ENCODE data around the gene NPM1. TPM values are rescaled to one million over a fixed set of nuclear protein-coding genes. Genes with fewer than 3 reads are reported as not detected.

The NPM1 gene
- total RNA-seq, 2 experiments from 2014 or later: 1,119 to 1,157 TPM

DNA sequence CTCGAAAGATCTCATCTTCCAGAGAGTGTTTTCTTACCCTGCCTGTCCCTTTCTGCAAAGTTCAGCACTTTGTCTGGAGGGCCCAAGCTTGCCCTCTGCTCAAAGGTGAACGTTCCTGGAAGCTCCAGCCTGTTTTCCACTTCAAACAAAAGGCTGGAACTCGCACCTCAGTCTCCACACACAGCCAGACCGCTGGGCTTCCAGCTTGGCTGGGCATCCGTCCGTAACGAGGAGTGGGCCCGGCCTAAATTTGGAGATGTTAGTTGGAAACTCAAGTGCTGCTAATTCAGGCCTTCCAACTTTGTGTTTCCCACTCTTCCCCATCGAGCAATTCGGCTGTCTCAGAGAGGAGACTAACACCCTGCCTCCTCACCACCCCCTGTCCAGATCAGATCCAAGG, 66.9 kb downstream of the NPM1 start:
- ChIA-PET POLR2A (no interaction called here), CTCF (no interaction called here)
- H3K27ac Mint-ChIP-seq: no peak overlapping the region
- no peaks in the 10 kb centered on the region for H3K9me3 Mint-ChIP-seq
- no peak for DNase-seq
- no peaks in the 10 kb centered on the region for H3K36me3 Mint-ChIP-seq (ENCODE audit: low read depth)
- H3K4me1 Mint-ChIP-seq: peaks cover 2% of the 10 kb centered on the region
- no peak overlapping the region for H3K4me3 Mint-ChIP-seq
- peaks cover 34% of the 10 kb centered on the region for H3K27me3 Mint-ChIP-seq

GRCh38 chr5:171455522-171455921, 67.9 kb downstream of the NPM1 start:
- Mint-ChIP-seq H3K4me3 (no peak overlapping the region), H3K27ac (no peak overlapping the region), H3K36me3 (ENCODE audit: low read depth) (no peaks in the 10 kb centered on the region), H3K4me1 (peaks cover 2% of the 10 kb centered on the region), H3K9me3 (no peaks in the 10 kb centered on the region), H3K27me3 (peaks cover 26% of the 10 kb centered on the region)
- CTCF ChIA-PET: no interaction called here
- DNase-seq: no peak
- POLR2A ChIA-PET: no interaction called here

- H3K4me1 Mint-ChIP-seq: no peaks in the 10 kb centered on the region
- ChIA-PET POLR2A (no interaction called here), CTCF (no interaction called here)
- peaks cover 14% of the 10 kb centered on the region for H3K27me3 Mint-ChIP-seq
- no peak for DNase-seq
- H3K9me3 Mint-ChIP-seq: no peaks in the 10 kb centered on the region
- no peak overlapping the region for H3K4me3 Mint-ChIP-seq
- H3K27ac Mint-ChIP-seq: no peak overlapping the region
- H3K36me3 Mint-ChIP-seq (ENCODE audit: low read depth): no peaks in the 10 kb centered on the region
Measured at GRCh38 chr5:171457208-171457981, 69.7 kb downstream of the NPM1 start.

GRCh38 chr5:171459839-171460238, 72.2 kb downstream of the NPM1 start:
- Mint-ChIP-seq H3K36me3 (ENCODE audit: low read depth) (no peaks in the 10 kb centered on the region), H3K9me3 (no peaks in the 10 kb centered on the region), H3K4me3 (no peak overlapping the region), H3K4me1 (no peaks in the 10 kb centered on the region), H3K27me3 (peaks cover 5% of the 10 kb centered on the region), H3K27ac (no peak overlapping the region)
- CTCF ChIA-PET: no interaction called here
- no peak for DNase-seq
- POLR2A ChIA-PET: no interaction called here

Other genes with a start within 250 kb of the NPM1 start
- gene TLX3, start 78.6 kb upstream of the NPM1 start, total RNA-seq: not detected
- not detected for gene FGF18, start 31.8 kb downstream of the NPM1 start, total RNA-seq

All from activated CD4-positive, alpha-beta memory T cell treated with anti-CD3 and anti-CD28 coated beads, Interleukin-2, amount 10 ng/mL, durations not matched to agents 7 days and 5 days (primary cell).